Type B pancreatic cell (in vitro differentiated cells): ENCODE measurements around the gene PRKRIP1. TPM values are rescaled to one million over a fixed set of nuclear protein-coding genes. Genes with fewer than 3 reads are reported as not detected.
"Not testable (repeated sequence)": the region's sequence is repeated elsewhere in the genome, so short reads cannot be mapped to it uniquely, and the experiment has no call there.

ENCODE experiments used
- DNase-seq: peaks from one replicate; pipeline ENCODE4 v3.0.0; 2021; ENCODE audit warnings: mixed read lengths; ENCODE audit not compliant: unreplicated experiment; ENCODE audit errors: extremely low spot score
- H3K27ac Mint-ChIP-seq: 2 replicates; pipeline ENCODE4 v1.8.0; 2021; ENCODE audit warnings: mild to moderate bottlenecking, mixed read lengths
- H3K27me3 Mint-ChIP-seq: 2 replicates; pipeline ENCODE4 v1.8.0; 2021; ENCODE audit warnings: mixed read lengths
- H3K36me3 Mint-ChIP-seq: 2 replicates; pipeline ENCODE4 v1.8.0; 2021; ENCODE audit warnings: mixed read lengths
- H3K4me1 Mint-ChIP-seq: one replicate; pipeline ENCODE4 v1.8.0; 2021; ENCODE audit warnings: mixed read lengths; ENCODE audit not compliant: unreplicated experiment
- H3K4me3 Mint-ChIP-seq: 2 replicates; pipeline ENCODE4 v1.8.0; 2021; ENCODE audit warnings: mild to moderate bottlenecking, mixed read lengths
- H3K9me3 Mint-ChIP-seq: 2 replicates; pipeline ENCODE4 v1.8.0; 2021; ENCODE audit warnings: mixed read lengths
- total RNA-seq: library from RNA; stranded (reverse); gene quantifications from 2 replicates; pipeline ENCODE4 v1.2.1, GENCODE V29; 2021; ENCODE audit warnings: low replicate concordance
- TF ChIP-seq, protein P1 (sequence below): fragments of 200-600 bp; sonication (generic); conservative IDR thresholded peaks from 2 replicates; pipeline ENCODE4 v1.5.0; 2021; ENCODE audit warnings: antibody characterized with exemption, mild to moderate bottlenecking

Gene PRKRIP1
- total RNA-seq, 1 donor from 2014 or later = 34.0 TPM

DNA sequence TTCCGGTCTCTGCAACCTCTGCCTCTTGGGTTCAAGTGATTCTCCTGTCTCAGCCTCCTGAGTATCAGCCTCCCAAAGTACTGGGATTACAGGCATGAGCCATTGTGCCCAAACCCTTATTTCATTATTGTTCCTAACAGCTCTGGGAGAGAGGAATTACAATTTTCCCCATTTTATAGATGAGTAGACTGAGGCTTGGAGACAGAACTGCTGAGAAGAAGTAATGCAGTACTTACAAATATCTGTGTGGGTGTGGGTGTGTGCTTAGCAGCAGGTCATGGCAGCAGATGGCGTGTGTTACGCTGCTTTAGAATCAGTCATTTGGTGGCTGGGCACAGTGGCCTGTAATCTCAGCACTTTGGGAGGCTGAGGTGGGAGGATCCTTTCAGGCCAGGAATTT is 7.4 kb downstream of the PRKRIP1 start:
- Mint-ChIP-seq H3K9me3 (no peaks in the 10 kb centered on the region), H3K27ac (no peak overlapping the region), H3K27me3 (no peaks in the 10 kb centered on the region), H3K36me3 (peaks cover 47% of the 10 kb centered on the region), H3K4me1 (no peaks in the 10 kb centered on the region), H3K4me3 (no peak overlapping the region)
- TF ChIP-seq, protein P1, sequence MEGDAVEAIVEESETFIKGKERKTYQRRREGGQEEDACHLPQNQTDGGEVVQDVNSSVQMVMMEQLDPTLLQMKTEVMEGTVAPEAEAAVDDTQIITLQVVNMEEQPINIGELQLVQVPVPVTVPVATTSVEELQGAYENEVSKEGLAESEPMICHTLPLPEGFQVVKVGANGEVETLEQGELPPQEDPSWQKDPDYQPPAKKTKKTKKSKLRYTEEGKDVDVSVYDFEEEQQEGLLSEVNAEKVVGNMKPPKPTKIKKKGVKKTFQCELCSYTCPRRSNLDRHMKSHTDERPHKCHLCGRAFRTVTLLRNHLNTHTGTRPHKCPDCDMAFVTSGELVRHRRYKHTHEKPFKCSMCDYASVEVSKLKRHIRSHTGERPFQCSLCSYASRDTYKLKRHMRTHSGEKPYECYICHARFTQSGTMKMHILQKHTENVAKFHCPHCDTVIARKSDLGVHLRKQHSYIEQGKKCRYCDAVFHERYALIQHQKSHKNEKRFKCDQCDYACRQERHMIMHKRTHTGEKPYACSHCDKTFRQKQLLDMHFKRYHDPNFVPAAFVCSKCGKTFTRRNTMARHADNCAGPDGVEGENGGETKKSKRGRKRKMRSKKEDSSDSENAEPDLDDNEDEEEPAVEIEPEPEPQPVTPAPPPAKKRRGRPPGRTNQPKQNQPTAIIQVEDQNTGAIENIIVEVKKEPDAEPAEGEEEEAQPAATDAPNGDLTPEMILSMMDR = no peak
- no peak for DNase-seq

DNA sequence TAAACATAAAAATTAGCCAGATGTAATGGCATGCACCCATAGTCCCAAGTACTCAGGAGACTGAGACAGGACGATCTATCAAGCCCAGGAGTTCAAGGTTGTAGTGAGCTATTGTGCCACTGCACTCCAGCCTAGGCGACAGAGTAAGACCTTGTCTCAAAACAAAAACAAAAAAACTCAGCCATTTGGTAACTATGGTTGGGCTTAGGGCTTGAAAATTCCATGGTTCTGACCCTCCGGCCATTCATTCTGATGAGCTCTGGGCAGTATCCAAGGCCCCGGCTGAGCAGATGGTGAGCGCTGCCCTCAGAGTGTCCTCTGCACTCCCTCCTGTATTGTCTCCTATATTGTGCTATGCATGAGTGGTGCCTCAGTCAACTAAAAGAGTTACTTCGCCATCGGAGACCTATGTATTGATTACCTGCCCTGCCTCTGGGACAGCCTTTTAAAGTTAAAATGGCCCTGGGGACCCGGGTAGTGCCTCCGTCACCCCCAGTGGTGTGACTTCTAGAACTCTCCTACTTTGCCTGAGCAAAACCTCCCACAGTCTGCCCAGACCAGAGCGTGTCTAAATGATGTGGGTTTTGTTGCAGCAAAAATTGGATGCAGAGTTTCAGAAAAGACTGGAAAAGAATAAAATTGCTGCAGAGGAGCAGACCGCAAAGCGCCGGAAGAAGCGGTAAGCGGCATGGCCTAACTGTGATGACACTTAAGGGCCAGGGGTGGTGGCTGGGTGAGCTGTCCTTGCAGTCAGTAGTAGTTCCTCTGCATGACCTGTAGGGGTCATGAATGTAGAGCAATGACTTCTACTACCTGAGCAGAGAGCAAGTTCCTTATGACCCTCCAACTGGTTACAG is 8.1 kb downstream of the PRKRIP1 start:
- H3K4me1 Mint-ChIP-seq = no peaks in the 10 kb centered on the region
- no peak overlapping the region for H3K4me3 Mint-ChIP-seq
- peaks cover 51% of the 10 kb centered on the region for H3K36me3 Mint-ChIP-seq
- no peak for DNase-seq
- peak overlapping the region; percentile 28 for H3K27ac Mint-ChIP-seq
- TF ChIP-seq, protein P1 = peak; percentile 76
- no peaks in the 10 kb centered on the region for H3K9me3 Mint-ChIP-seq
- H3K27me3 Mint-ChIP-seq = no peaks in the 10 kb centered on the region

DNA sequence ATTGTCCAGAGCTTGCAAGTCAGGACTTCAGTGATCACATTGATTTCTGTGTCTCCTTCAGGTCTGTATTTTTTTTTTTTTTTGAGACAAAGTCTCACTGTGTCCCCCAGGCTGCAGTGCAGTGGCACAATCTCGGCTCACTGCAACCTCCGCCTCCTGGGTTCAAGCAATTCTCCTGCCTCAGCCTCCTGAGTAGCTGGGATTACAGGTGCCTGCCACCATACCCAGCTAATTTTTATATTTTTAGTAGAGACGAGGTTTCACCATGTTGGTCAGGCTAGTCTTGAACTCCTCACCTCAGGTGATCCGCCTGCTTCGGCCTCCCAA is 8.7 kb downstream of the PRKRIP1 start:
- not testable (repeated sequence) for H3K27me3 Mint-ChIP-seq, DNase-seq, H3K4me1 Mint-ChIP-seq, H3K27ac Mint-ChIP-seq, H3K9me3 Mint-ChIP-seq, H3K4me3 Mint-ChIP-seq
- TF ChIP-seq, protein P1 = peak; percentile 39
- peaks cover 54% of the 10 kb centered on the region for H3K36me3 Mint-ChIP-seq

DNA sequence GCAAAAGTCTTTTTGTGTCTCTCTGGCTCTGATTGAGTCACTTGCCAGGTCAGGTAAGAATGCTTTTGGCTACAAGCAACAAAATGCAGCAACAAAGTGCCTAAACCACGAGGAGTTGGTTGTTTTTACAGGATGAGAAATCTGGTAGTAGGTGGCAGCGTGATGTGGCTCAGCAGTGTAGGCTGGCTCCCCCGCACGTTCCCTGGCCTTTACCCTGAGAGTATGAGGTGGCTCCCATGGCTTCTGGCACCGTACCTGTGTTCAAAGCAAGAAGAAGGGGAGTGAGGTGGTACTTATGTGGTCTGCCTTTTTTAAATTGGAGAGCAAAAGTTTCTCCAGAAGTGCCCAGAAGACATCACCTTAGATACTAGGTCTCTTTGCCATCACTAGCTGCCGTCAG is 11.7 kb downstream of the PRKRIP1 start:
- no peak overlapping the region for H3K4me3 Mint-ChIP-seq
- H3K9me3 Mint-ChIP-seq = no peaks in the 10 kb centered on the region
- no peak for DNase-seq
- no peak overlapping the region for H3K27ac Mint-ChIP-seq
- no peaks in the 10 kb centered on the region for H3K27me3 Mint-ChIP-seq
- H3K36me3 Mint-ChIP-seq = peaks cover 49% of the 10 kb centered on the region
- no peaks in the 10 kb centered on the region for H3K4me1 Mint-ChIP-seq
- TF ChIP-seq, protein P1 = no peak

DNA sequence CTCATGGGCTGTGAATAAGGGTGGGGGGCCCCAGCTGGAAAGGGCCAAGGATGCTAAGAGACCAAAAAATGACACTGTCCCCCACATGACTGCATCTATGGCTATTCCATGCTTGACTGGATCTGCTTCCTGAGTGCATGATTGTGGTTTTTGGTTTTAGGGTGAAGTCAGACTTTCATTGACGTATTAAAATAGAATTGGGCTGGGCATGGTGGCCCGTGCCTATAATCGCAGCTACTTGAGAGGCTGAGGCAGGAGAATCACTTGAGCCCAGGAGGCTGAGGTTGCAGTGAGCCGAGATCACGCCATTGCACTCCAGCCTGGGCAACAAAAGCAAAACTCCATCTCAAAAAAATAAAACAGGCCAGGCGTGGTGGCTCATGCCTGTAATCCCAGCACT is 12.4 kb downstream of the PRKRIP1 start:
- not testable (repeated sequence) for H3K9me3 Mint-ChIP-seq

DNA sequence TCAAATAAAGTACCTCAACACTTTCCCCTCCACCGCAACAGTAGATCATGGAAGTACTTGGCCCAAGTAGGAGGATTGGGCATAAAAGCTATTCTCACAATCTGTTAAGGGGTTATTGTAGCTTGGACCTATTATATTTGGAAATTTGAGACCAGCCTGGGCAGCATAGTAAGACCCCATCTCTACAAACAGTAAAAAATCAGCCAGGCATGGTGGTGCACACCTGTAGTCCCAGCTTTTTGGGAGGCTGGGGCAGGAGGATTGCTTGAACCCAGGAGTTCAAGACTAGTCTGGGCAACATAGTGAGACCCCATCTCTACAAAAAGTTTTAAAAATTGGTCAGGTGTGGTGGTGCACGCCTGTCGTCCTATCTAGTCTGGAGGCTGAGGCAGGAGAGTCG is 13.2 kb downstream of the PRKRIP1 start:
- DNase-seq = no peak
- Mint-ChIP-seq H3K36me3 (peaks cover 45% of the 10 kb centered on the region), H3K27me3 (no peaks in the 10 kb centered on the region), H3K9me3 (no peaks in the 10 kb centered on the region), H3K4me1 (no peaks in the 10 kb centered on the region), H3K27ac (no peak overlapping the region), H3K4me3 (no peak overlapping the region)
- TF ChIP-seq, protein P1 = no peak

More for the DNA sequence above, 12.4 kb downstream of the PRKRIP1 start:
- not testable (repeated sequence) for H3K4me1 Mint-ChIP-seq, H3K4me3 Mint-ChIP-seq, H3K27ac Mint-ChIP-seq, H3K27me3 Mint-ChIP-seq, DNase-seq
- peaks cover 46% of the 10 kb centered on the region for H3K36me3 Mint-ChIP-seq
